GM12878 (cell line): ENCODE data around the gene ZNF423. TPM values are rescaled to one million over a fixed set of nuclear protein-coding genes. Genes with fewer than 3 reads are reported as not detected.

Experiments
- ATAC-seq: fragments of 200-7000 bp; cut with Tn5 transposase; 3 replicates; pipeline ENCODE4 v1.9.1; 2020; ENCODE audit warnings: mild to moderate bottlenecking, moderate library complexity
- BruUV-seq: library from RNA; stranded (reverse); fragments of 400-500 nt; replicated peaks from 2 replicates; lab custom pipeline; 2021; lab: Mats Ljungman, UMichigan
- CTCF ChIA-PET: fragments of 300-600 bp; sonication (Branson Sonifier 250); formaldehyde crosslinking; extraction: SDS; loops from one replicate; lab custom pipeline; 2021; ENCODE audit warnings: inconsistent platforms; lab: Yijun Ruan, JAX
- POLR2A ChIA-PET: fragments of 350-600 bp; formaldehyde crosslinking; extraction: SDS; loops from one replicate; lab custom pipeline; 2021; ENCODE audit warnings: inconsistent platforms; lab: Charles Lee
- RAD21 ChIA-PET: fragments of 300-600 bp; sonication (Branson Sonifier 250); formaldehyde crosslinking; loops from one replicate; lab custom pipeline; 2023; ENCODE audit warnings: antibody characterized with exemption; ENCODE audit not compliant: unreplicated experiment; lab: Charles Lee
- SMC1A ChIA-PET: fragments of 300-600 bp; sonication (Branson Sonifier 250); formaldehyde crosslinking; loops from one replicate; lab custom pipeline; 2023; ENCODE audit not compliant: unreplicated experiment, uncharacterized antibody; lab: Charles Lee
- DNase-seq: peaks from one replicate; pipeline ENCODE4 v3.0.0-alpha.2; 2011; ENCODE audit warnings: low read depth, low spot score
- FAIRE-seq: peaks from 3 replicates; lab custom pipeline; 2011; peaks lifted over from hg19 to GRCh38; lab: Jason Lieb, UNC
- H2AFZ ChIP-seq: 2 replicates; pipeline ENCODE4 v1.6.0; 2011; ENCODE audit warnings: low read depth, low read length, control low read depth; ENCODE audit not compliant: control insufficient read depth
- H3K27ac ChIP-seq: 2 replicates; pipeline ENCODE4 v1.5.1; 2011; ENCODE audit warnings: control low read depth; ENCODE audit not compliant: control insufficient read depth, insufficient read depth
- H3K27me3 ChIP-seq, 2 experiments: replicated peaks in 1 of 2; 2 replicates each; pipeline versions ENCODE4 v1.6.0 to v1.6.1; 2011; ENCODE audit warnings: low read length in 1 of 2; ENCODE audit not compliant: control insufficient read depth in 2 of 2, insufficient read depth in 2 of 2
- H3K36me3 ChIP-seq, 2 experiments: 2 replicates each; pipeline ENCODE4 v1.5.1; 2011; ENCODE audit warnings: low read length in 1 of 2; ENCODE audit not compliant: control insufficient read depth in 2 of 2, insufficient read depth in 2 of 2
- H3K4me1 ChIP-seq: 2 replicates; pipeline ENCODE4 v1.6.1; 2011; ENCODE audit warnings: mild to moderate bottlenecking, low read length, moderate library complexity, mixed read lengths; ENCODE audit not compliant: control insufficient read depth, insufficient read depth
- H3K4me2 ChIP-seq: 2 replicates; pipeline ENCODE4 v1.6.0; 2011; ENCODE audit warnings: control low read depth; ENCODE audit not compliant: control insufficient read depth, insufficient read depth
- H3K4me3 ChIP-seq: fragments of 200-600 bp; sonication (generic); 2 replicates; pipeline ENCODE4 v1.5.1; 2016
- H3K79me2 ChIP-seq: 2 replicates; pipeline ENCODE4 v1.6.0; 2011; ENCODE audit warnings: low read length; ENCODE audit not compliant: control insufficient read depth, insufficient read depth
- H3K9ac ChIP-seq: 2 replicates; pipeline ENCODE4 v1.8.0; 2011; ENCODE audit warnings: low read length, control low read depth, mixed read lengths; ENCODE audit not compliant: control insufficient read depth, insufficient read depth
- H3K9me3 ChIP-seq: replicated peaks from 3 replicates; pipeline ENCODE4 v1.5.1; 2011; ENCODE audit warnings: mild to moderate bottlenecking, low read length; ENCODE audit not compliant: control insufficient read depth, insufficient read depth
- H4K20me1 ChIP-seq: 2 replicates; pipeline ENCODE4 v1.6.0; 2011; ENCODE audit not compliant: control insufficient read depth, insufficient read depth
- CREB1 ChIP-seq: IDR thresholded peaks from 2 replicates; pipeline ENCODE4 v1.6.1; 2012; ENCODE audit warnings: low read depth, mild to moderate bottlenecking, inconsistent platforms
- E2F8 ChIP-seq: fragments of 450-650 bp; IDR thresholded peaks from 2 replicates; pipeline ENCODE4 v1.6.1; 2018; ENCODE audit warnings: mild to moderate bottlenecking, low read depth, moderate library complexity; ENCODE audit not compliant: partially characterized antibody
- NFXL1 ChIP-seq: fragments of 450-650 bp; IDR thresholded peaks from 2 replicates; pipeline ENCODE4 v1.6.1; 2017; ENCODE audit warnings: antibody characterized with exemption, mild to moderate bottlenecking, borderline replicate concordance
- PML ChIP-seq: IDR thresholded peaks from 2 replicates; pipeline ENCODE4 v1.6.1; 2012; ENCODE audit warnings: low read length, inconsistent platforms
- TCF7 ChIP-seq: IDR thresholded peaks from 2 replicates; pipeline ENCODE4 v1.6.1; 2014; ENCODE audit warnings: antibody characterized with exemption, borderline replicate concordance
- ZNF384 ChIP-seq: IDR thresholded peaks from 2 replicates; pipeline ENCODE4 v1.6.1; 2012; ENCODE audit warnings: low read depth, mild to moderate bottlenecking, low read length, improper control_type of control experiment, borderline replicate concordance
- ZSCAN29 ChIP-seq: fragments of 450-650 bp; IDR thresholded peaks from 2 replicates; pipeline ENCODE4 v1.6.1; 2017; ENCODE audit warnings: mild to moderate bottlenecking, moderate library complexity
- WGBS: methylation state at CpG from one replicate; pipeline ENCODE4 v1.1.6; 2016; ENCODE audit warnings: low lambda C conversion rate; ENCODE audit not compliant: insufficient replicate concordance, insufficient coverage; ENCODE audit errors: missing lambda C conversion rate; 5-methylcytosine and 5-hydroxymethylcytosine counted together
- in situ Hi-C: fragments of 300-500 bp; cut with MboI; formaldehyde crosslinking; loops from 9 replicates; pipeline ENCODE4 v1.14.3; 2018; ENCODE audit warnings: mixed read lengths
- intact Hi-C: fragments of 100-400 bp; cut with micrococcal nuclease; formaldehyde crosslinking; loops from one replicate; pipeline ENCODE4 v1.14.2; 2022; ENCODE audit not compliant: unreplicated experiment
- polyA plus RNA-seq, 11 experiments: library from polyadenylated mRNA; depleted of rRNA in 4 of 11; unstranded in 6 of 11; stranded (reverse) in 5 of 11; fragments of >200 nt; fragmentation: Nextera tagmentation in 4 of 11; fragmentation: Illumina TruSeq in 1 of 11; extraction: Ambion mirVana in 4 of 11; extraction: Trizol in 1 of 11; gene quantifications; 1 replicate in 1 of 11; 2 replicates in 10 of 11; pipeline versions ENCODE4 v1.2.1 to v1.2.3, GENCODE V29; 2011 to 2016; ENCODE audit warnings: inconsistent platforms in 2 of 11, missing spikeins in 2 of 11, low read depth in 1 of 11
- total RNA-seq, 4 experiments: library from RNA; depleted of rRNA in 3 of 4; stranded (reverse); fragments of >200 nt in 3 of 4; fragmentation: Illumina TruSeq in 1 of 4; extraction: Trizol in 1 of 4; gene quantifications; 2 replicates each; pipeline versions ENCODE4 v1.2.1 to v1.2.3, GENCODE V29; 2013 to 2021
- TF ChIP-seq, protein P1 (sequence below): IDR thresholded peaks from 2 replicates; pipeline ENCODE4 v1.6.1; 2011; ENCODE audit warnings: low read depth, mild to moderate bottlenecking, low read length, moderate library complexity, borderline replicate concordance; ENCODE audit errors: extremely low read depth

ZNF423 gene
- total and polyA plus RNA-seq, 10 of the 15 experiments (the other 5 are each of a cell fraction or from before 2014, with no cell fraction given), result 0.03 to 0.64 (median 0.10) TPM

- in situ Hi-C loops (no loop called here), intact Hi-C loops (no loop called here)
- DNase-seq (no peak), ATAC-seq (no peak), FAIRE-seq (no peak)
- Histone ChIP-seq H2AFZ (no peak overlapping the region), H3K27ac (no peak overlapping the region), H4K20me1 (no peaks in the 10 kb centered on the region), H3K79me2 (no peaks in the 10 kb centered on the region), H3K9ac (no peak overlapping the region), H3K4me1 (peaks cover 15% of the 10 kb centered on the region), H3K4me2 (no peak overlapping the region), H3K9me3 (no peaks in the 10 kb centered on the region), H3K4me3 (no peak overlapping the region), H3K27me3 (no peaks in the 10 kb centered on the region)
- ChIA-PET POLR2A (no interaction called here), SMC1A (no interaction called here), RAD21 (no interaction called here), CTCF (no interaction called here)
- BruUV-seq, result no TSS peak
- 74% methylated on average over 6 of the region's 6 CpGs for WGBS
- TF ChIP-seq CREB1 (no peak), ZNF384 (no peak), E2F8 (no peak), PML (no peak), NFXL1 (no peak), TCF7 (no peak), ZSCAN29 (no peak)
- TF ChIP-seq, protein P1, sequence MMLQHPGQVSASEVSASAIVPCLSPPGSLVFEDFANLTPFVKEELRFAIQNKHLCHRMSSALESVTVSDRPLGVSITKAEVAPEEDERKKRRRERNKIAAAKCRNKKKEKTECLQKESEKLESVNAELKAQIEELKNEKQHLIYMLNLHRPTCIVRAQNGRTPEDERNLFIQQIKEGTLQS, result no peak
- TF ChIP-seq, all 136 proteins: peak for 0
- no peaks in the 10 kb centered on the region for H3K36me3 ChIP-seq
Measured at GRCh38 chr16:49459953-49460735, 395.8 kb downstream of the ZNF423 start.
